Panc1 (cell line): ENCODE results near the gene SLC27A2. TPM values are rescaled to one million over a fixed set of nuclear protein-coding genes. Genes with fewer than 3 reads are reported as not detected.

Experiments used
- ATAC-seq: fragments of 200-7000 bp; cut with Tn5 transposase; 2 replicates; pipeline ENCODE4 v1.9.1; 2020; ENCODE audit warnings: mild to moderate bottlenecking, moderate library complexity
- BruUV-seq: library from RNA; stranded (reverse); fragments of 400-500 nt; replicated peaks from 2 replicates; lab custom pipeline; 2021; lab: Mats Ljungman, UMichigan
- CTCF ChIA-PET: fragments of 300-600 bp; sonication (Branson Sonifier 250); formaldehyde crosslinking; loops from one replicate; lab custom pipeline; 2022; ENCODE audit warnings: antibody characterized with exemption; lab: Charles Lee
- POLR2A ChIA-PET: fragments of 300-600 bp; sonication (Branson Sonifier 250); formaldehyde crosslinking; loops from one replicate; lab custom pipeline; 2022; ENCODE audit warnings: antibody characterized with exemption; lab: Charles Lee
- DNase-seq: peaks from one replicate; pipeline ENCODE4 v3.0.0-alpha.2; 2010; ENCODE audit warnings: low read depth, low spot score
- H3K27ac ChIP-seq: 2 replicates; pipeline ENCODE4 v1.5.1; 2011; ENCODE audit warnings: mild to moderate bottlenecking, low read length, inconsistent platforms
- H3K27me3 ChIP-seq: fragments of 200-500 bp; sonication (Bioruptor generic); 2 replicates; pipeline ENCODE4 v1.6.0; 2014; ENCODE audit warnings: low read length, inconsistent platforms; ENCODE audit not compliant: control insufficient read depth, insufficient read depth
- H3K36me3 ChIP-seq: fragments of 200-500 bp; sonication (Bioruptor generic); 2 replicates; pipeline ENCODE4 v1.5.1; 2014; ENCODE audit warnings: inconsistent platforms, mild to moderate bottlenecking, low read length, moderate library complexity; ENCODE audit not compliant: control insufficient read depth, insufficient read depth
- H3K4me1 ChIP-seq: 2 replicates; pipeline ENCODE4 v1.5.1; 2011; ENCODE audit warnings: inconsistent platforms, mild to moderate bottlenecking, low read length, moderate library complexity; ENCODE audit not compliant: control insufficient read depth, insufficient read depth
- H3K4me3 ChIP-seq, 2 experiments: 2 replicates each; pipeline ENCODE4 v1.5.1; 2011 to 2012; ENCODE audit warnings: low read depth in 2 of 2, low read length in 2 of 2, mild to moderate bottlenecking in 2 of 2, inconsistent platforms in 1 of 2, moderate library complexity in 1 of 2
- H3K9me3 ChIP-seq: fragments of 200-500 bp; sonication (Bioruptor generic); 2 replicates; pipeline ENCODE4 v1.5.1; 2014; ENCODE audit warnings: low read depth, mild to moderate bottlenecking, inconsistent platforms, low read length, moderate library complexity; ENCODE audit not compliant: control insufficient read depth, insufficient read depth
- CTCF ChIP-seq: fragments of 450-650 bp; IDR thresholded peaks from 2 replicates; pipeline ENCODE4 v1.5.1; 2017; ENCODE audit warnings: mild to moderate bottlenecking
- POLR2AphosphoS5 ChIP-seq: IDR thresholded peaks from 2 replicates; pipeline ENCODE4 v1.6.1; 2012; ENCODE audit warnings: mild to moderate bottlenecking, low read depth, low read length, moderate library complexity
- REST ChIP-seq, 2 experiments: IDR thresholded peaks; 2 replicates each; pipeline ENCODE4 v1.6.1; 2011 to 2012; ENCODE audit warnings: low read depth in 2 of 2, control low read depth in 1 of 2, low read length in 1 of 2, mild to moderate bottlenecking in 1 of 2, moderate library complexity in 1 of 2; ENCODE audit not compliant: insufficient read depth in 1 of 2
- SIN3A ChIP-seq: IDR thresholded peaks from 2 replicates; pipeline ENCODE4 v1.6.1; 2012; ENCODE audit warnings: low read depth, mild to moderate bottlenecking, low read length, moderate library complexity, borderline replicate concordance; ENCODE audit not compliant: insufficient read depth
- TCF7L2 ChIP-seq: IDR thresholded peaks from 2 replicates; pipeline ENCODE4 v1.6.1; 2011; ENCODE audit warnings: mild to moderate bottlenecking, low read depth, low read length, inconsistent platforms
- in situ Hi-C: cut with HindIII; loops from 2 replicates; pipeline ENCODE4 v1.10.0; 2016; ENCODE audit warnings: low sequenced_read_pairs, low pct_unique_long_range_greater_than_20kb
- intact Hi-C: fragments of 100-400 bp; cut with micrococcal nuclease; formaldehyde crosslinking; loops from one replicate; pipeline ENCODE4 v1.10.0; 2022; ENCODE audit not compliant: unreplicated experiment
- total RNA-seq: library from RNA; stranded (reverse); gene quantifications from one replicate; pipeline ENCODE4 v1.2.1, GENCODE V29; 2021; ENCODE audit not compliant: unreplicated experiment

The SLC27A2 gene
- total RNA-seq, 1 experiment from 2014 or later: 0.18 TPM

DNA sequence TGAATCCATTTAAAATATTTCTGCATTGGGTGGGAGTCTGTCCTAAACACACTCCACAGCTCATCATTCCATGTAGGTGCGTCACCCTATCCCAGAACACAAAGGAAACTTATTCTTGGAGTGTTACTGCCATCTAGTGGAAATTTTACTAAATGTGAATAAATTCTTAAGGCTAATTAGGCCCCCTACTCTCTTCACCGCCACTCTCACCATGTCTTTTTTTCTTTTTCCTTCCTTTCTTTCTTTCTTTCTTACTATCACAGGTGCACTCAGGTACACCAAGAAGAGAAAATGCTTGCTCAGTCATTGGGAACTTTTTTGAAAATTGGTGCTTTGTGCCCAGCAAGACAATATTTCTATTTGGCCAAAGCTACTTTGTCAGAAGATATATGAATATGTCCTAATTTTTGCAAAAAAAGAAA lies 36.5 kb upstream of the SLC27A2 start:
- H3K27ac ChIP-seq: no peak overlapping the region
- ChIA-PET POLR2A (no interaction called here), CTCF (interaction anchor here (0.6 to 1.4 kb wide), 3 partner anchors 126 to 1267 kb away, joined by 3 to 10 read pairs (median 7); partner anchors contain the start of gene EID1)
- no peak overlapping the region for H3K4me3 ChIP-seq
- peak; percentile 89 for ATAC-seq
- TF ChIP-seq SIN3A (no peak), CTCF (peak; percentile 56; the same call in 1 of the 2 replicates)
- no peaks in the 10 kb centered on the region for H3K9me3 ChIP-seq
- BruUV-seq: no TSS peak
- DNase-seq: peak; percentile 45
- H3K27me3 ChIP-seq: no peaks in the 10 kb centered on the region
- in situ Hi-C loops: no loop called here
- H3K4me1 ChIP-seq: no peaks in the 10 kb centered on the region
- intact Hi-C loops: loop anchor here (5.0 to 10.0 kb wide), 2 partner anchors 172 to 911 kb away; no protein-coding TSS in a partner anchor
- H3K36me3 ChIP-seq: no peaks in the 10 kb centered on the region

GRCh38 chr15:50146632-50147031 lies 35.4 kb upstream of the SLC27A2 start:
- intact Hi-C loops: loop anchor here (5.0 to 10.0 kb wide), 2 partner anchors 171 to 912 kb away; no protein-coding TSS in a partner anchor
- Histone ChIP-seq H3K4me1 (no peaks in the 10 kb centered on the region), H3K27ac (no peak overlapping the region), H3K36me3 (no peaks in the 10 kb centered on the region), H3K27me3 (no peaks in the 10 kb centered on the region), H3K4me3 (no peak overlapping the region), H3K9me3 (no peaks in the 10 kb centered on the region)
- ATAC-seq (no peak), DNase-seq (no peak)
- in situ Hi-C loops: no loop called here
- TF ChIP-seq TCF7L2 (no peak), POLR2AphosphoS5 (no peak)
- CTCF ChIA-PET: no interaction called here
- no TSS peak for BruUV-seq
- POLR2A ChIA-PET: interaction anchor here (0.6 kb wide), 1 partner anchor 200 kb away, joined by 3 read pairs; no protein-coding TSS in a partner anchor

- peak; percentile 43 for DNase-seq
- ATAC-seq: peak; percentile 84
- H3K27me3 ChIP-seq: no peaks in the 10 kb centered on the region
- no TSS peak for BruUV-seq
- in situ Hi-C loops (no loop called here), intact Hi-C loops (loop anchor here (5.0 to 10.0 kb wide), 2 partner anchors 169 to 914 kb away; no protein-coding TSS in a partner anchor)
- no peaks in the 10 kb centered on the region for H3K36me3 ChIP-seq
- TF ChIP-seq REST (IDR thresholded peaks at IDR 0.05; ENCODE audit: insufficient read depth in 1 of 2, low read depth in 2 of 2, low read length in 1 of 2) (no peak), POLR2AphosphoS5 (no peak), SIN3A (no peak), CTCF (peak; percentile 85), TCF7L2 (no peak)
- ChIA-PET CTCF (interaction anchor here (2.1 kb wide), 1 partner anchor 168 kb away, joined by 14 read pairs; no protein-coding TSS in a partner anchor), POLR2A (interaction anchor here (0.6 kb wide), 1 partner anchor 178 kb away, joined by 4 read pairs; no protein-coding TSS in a partner anchor)
- H3K4me3 ChIP-seq: no peak overlapping the region
- H3K4me1 ChIP-seq: no peaks in the 10 kb centered on the region
- no peaks in the 10 kb centered on the region for H3K9me3 ChIP-seq
- no peak overlapping the region for H3K27ac ChIP-seq
Observed at GRCh38 chr15:50148362-50148963, 33.5 kb upstream of the SLC27A2 start.
